ENCODE measurements around the gene ZNF638. TPM values are rescaled to one million over a fixed set of nuclear protein-coding genes. Genes with fewer than 3 reads are reported as not detected.
A peak's percentile ranks its signal among the peaks of the same experiment; 100 is the strongest.

ZNF638 gene
- total RNA-seq (100 to 1,000 TPM; 143 to 184 TPM), polyA plus RNA-seq (100 to 1,000 TPM in 1 of 2 donors, 10 to 100 TPM in 1; 23.8 to 110 TPM)
- long read RNA-seq, donor 1, partial matches to known transcripts, result 37 of 85 reads
- long read RNA-seq, donor 1, other reads (novel, unspliced or antisense), result 47 of 85 reads
- long read RNA-seq, donor 2, partial matches to known transcripts, result 15 of 43 reads
- long read RNA-seq, donor 2, other reads (novel, unspliced or antisense), result 25 of 43 reads

GRCh38 chr2:71331581-71332434, at the start of gene ZNF638:
ZNF638 (plus strand) TSS chr2:71331782; CDS start chr2:71348955, 17,173 bp downstream.
- H3K27me3 ChIP-seq (ENCODE audit: control insufficient read depth in 1 of 2, insufficient read depth in 2 of 2, low read length in 1 of 2), result no peaks in the 10 kb centered on the region

GRCh38 chr2:71281950-71282349, 49.6 kb upstream of the ZNF638 start:
- 89 to 91% methylated on average over 4 of the region's 4 CpGs for WGBS, 2 donors
- Histone ChIP-seq H3K27ac (ENCODE audit: low read depth in 1 of 2, low read length in 2 of 2) (no peak overlapping the region), H3K36me3 (ENCODE audit: control insufficient read depth in 1 of 2, insufficient read depth in 2 of 2, low read length in 1 of 2) (no peaks in the 10 kb centered on the region), H3K4me3 (ENCODE audit: low read length in 2 of 2) (no peak overlapping the region), H3K27me3 (ENCODE audit: control insufficient read depth in 1 of 2, insufficient read depth in 2 of 2, low read length in 1 of 2) (no peaks in the 10 kb centered on the region), H3K4me1 (ENCODE audit: control insufficient read depth in 1 of 2, insufficient read depth in 2 of 2, low read length in 2 of 2) (peaks cover 0 to 2% of the 10 kb centered on the region in 2 donors), H3K9me3 (ENCODE audit: control insufficient read depth, low read length) (no peaks in the 10 kb centered on the region)
- intact Hi-C loops (cut with DNase I), result no loop called here
- no peak for ATAC-seq (ENCODE audit: low FRiP score)
- DNase-seq, result no peak

More at GRCh38 chr2:71331581-71332434, at the start of gene ZNF638:
- WGBS, 2 donors, result 0% methylated on average over 65 to 82 of the region's 82 CpGs
- peak; percentile 97 to 98 for DNase-seq
- Histone ChIP-seq H3K4me3 (ENCODE audit: low read length in 2 of 2) (peak within 1 kb of the TSS; percentile 51 to 93), H3K27ac (ENCODE audit: low read depth in 1 of 2, low read length in 2 of 2) (peak within 1 kb of the TSS; percentile 10 to 54), H3K4me1 (ENCODE audit: control insufficient read depth in 1 of 2, insufficient read depth in 2 of 2, low read length in 2 of 2) (no peaks in the 10 kb centered on the region), H3K36me3 (ENCODE audit: control insufficient read depth in 1 of 2, insufficient read depth in 2 of 2, low read length in 1 of 2) (no peaks in the 10 kb centered on the region), H3K9me3 (ENCODE audit: control insufficient read depth, low read length) (no peaks in the 10 kb centered on the region)
- intact Hi-C loops (cut with DNase I), result loop anchor here in 1 of 2 donors (10.0 kb wide), 1 partner anchor 107 kb away; the partner anchor contains the start of gene PAIP2B
- ATAC-seq (ENCODE audit: low FRiP score), result peak; percentile 99

- Histone ChIP-seq H3K4me3 (ENCODE audit: low read length in 2 of 2) (no peak overlapping the region), H3K36me3 (ENCODE audit: control insufficient read depth in 1 of 2, insufficient read depth in 2 of 2, low read length in 1 of 2) (no peaks in the 10 kb centered on the region), H3K4me1 (ENCODE audit: control insufficient read depth in 1 of 2, insufficient read depth in 2 of 2, low read length in 2 of 2) (peaks cover 0 to 2% of the 10 kb centered on the region in 2 donors), H3K9me3 (ENCODE audit: control insufficient read depth, low read length) (no peaks in the 10 kb centered on the region), H3K27me3 (ENCODE audit: control insufficient read depth in 1 of 2, insufficient read depth in 2 of 2, low read length in 1 of 2) (no peaks in the 10 kb centered on the region), H3K27ac (ENCODE audit: low read depth in 1 of 2, low read length in 2 of 2) (no peak overlapping the region)
- intact Hi-C loops (cut with DNase I), result no loop called here
- no peak for DNase-seq
- no peak for ATAC-seq (ENCODE audit: low FRiP score)
Observed at GRCh38 chr2:71282493-71282892, 49.1 kb upstream of the ZNF638 start.

GRCh38 chr2:71283131-71283530, 48.5 kb upstream of the ZNF638 start:
- H3K9me3 ChIP-seq (ENCODE audit: control insufficient read depth, low read length), result no peaks in the 10 kb centered on the region
- H3K4me3 ChIP-seq (ENCODE audit: low read length in 2 of 2), result no peak overlapping the region
- H3K36me3 ChIP-seq (ENCODE audit: control insufficient read depth in 1 of 2, insufficient read depth in 2 of 2, low read length in 1 of 2), result no peaks in the 10 kb centered on the region
- intact Hi-C loops (cut with DNase I), result no loop called here
- no peaks in the 10 kb centered on the region for H3K27me3 ChIP-seq (ENCODE audit: control insufficient read depth in 1 of 2, insufficient read depth in 2 of 2, low read length in 1 of 2)
- ATAC-seq (ENCODE audit: low FRiP score) (no peak), DNase-seq (no peak)
- H3K4me1 ChIP-seq (ENCODE audit: control insufficient read depth in 1 of 2, insufficient read depth in 2 of 2, low read length in 2 of 2), result no peaks in the 10 kb centered on the region
- no peak overlapping the region for H3K27ac ChIP-seq (ENCODE audit: low read depth in 1 of 2, low read length in 2 of 2)
- WGBS, 2 donors, result 87 to 90% methylated on average over 5 of the region's 5 CpGs

- Histone ChIP-seq H3K9me3 (ENCODE audit: control insufficient read depth, low read length) (no peaks in the 10 kb centered on the region), H3K27me3 (ENCODE audit: control insufficient read depth in 1 of 2, insufficient read depth in 2 of 2, low read length in 1 of 2) (peaks cover 0 to 1% of the 10 kb centered on the region in 2 donors), H3K4me1 (ENCODE audit: control insufficient read depth in 1 of 2, insufficient read depth in 2 of 2, low read length in 2 of 2) (no peaks in the 10 kb centered on the region), H3K36me3 (ENCODE audit: control insufficient read depth in 1 of 2, insufficient read depth in 2 of 2, low read length in 1 of 2) (no peaks in the 10 kb centered on the region), H3K27ac (ENCODE audit: low read depth in 1 of 2, low read length in 2 of 2) (no peak overlapping the region), H3K4me3 (ENCODE audit: low read length in 2 of 2) (no peak overlapping the region)
- ATAC-seq (ENCODE audit: low FRiP score) (no peak), DNase-seq (no peak)
- WGBS, 2 donors, result 88 to 91% methylated on average over 2 of the region's 2 CpGs
- intact Hi-C loops (cut with DNase I), result no loop called here
Observed at GRCh38 chr2:71285706-71286105, 45.9 kb upstream of the ZNF638 start.

- ATAC-seq (ENCODE audit: low FRiP score), result no peak
- Histone ChIP-seq H3K9me3 (ENCODE audit: control insufficient read depth, low read length) (no peaks in the 10 kb centered on the region), H3K4me1 (ENCODE audit: control insufficient read depth in 1 of 2, insufficient read depth in 2 of 2, low read length in 2 of 2) (no peaks in the 10 kb centered on the region), H3K4me3 (ENCODE audit: low read length in 2 of 2) (no peak overlapping the region), H3K27ac (ENCODE audit: low read depth in 1 of 2, low read length in 2 of 2) (no peak overlapping the region), H3K27me3 (ENCODE audit: control insufficient read depth in 1 of 2, insufficient read depth in 2 of 2, low read length in 1 of 2) (peaks cover 0 to 1% of the 10 kb centered on the region in 2 donors), H3K36me3 (ENCODE audit: control insufficient read depth in 1 of 2, insufficient read depth in 2 of 2, low read length in 1 of 2) (no peaks in the 10 kb centered on the region)
- 41 to 43% methylated on average over 4 of the region's 4 CpGs for WGBS, 2 donors
- no peak for DNase-seq
- intact Hi-C loops (cut with DNase I), result no loop called here
Observed at GRCh38 chr2:71291398-71291797, 40.2 kb upstream of the ZNF638 start.

- Histone ChIP-seq H3K4me3 (ENCODE audit: low read length in 2 of 2) (no peak overlapping the region), H3K9me3 (ENCODE audit: control insufficient read depth, low read length) (no peaks in the 10 kb centered on the region), H3K27ac (ENCODE audit: low read depth in 1 of 2, low read length in 2 of 2) (no peak overlapping the region), H3K27me3 (ENCODE audit: control insufficient read depth in 1 of 2, insufficient read depth in 2 of 2, low read length in 1 of 2) (peaks cover 0 to 1% of the 10 kb centered on the region in 2 donors), H3K36me3 (ENCODE audit: control insufficient read depth in 1 of 2, insufficient read depth in 2 of 2, low read length in 1 of 2) (no peaks in the 10 kb centered on the region), H3K4me1 (ENCODE audit: control insufficient read depth in 1 of 2, insufficient read depth in 2 of 2, low read length in 2 of 2) (no peaks in the 10 kb centered on the region)
- DNase-seq (no peak), ATAC-seq (ENCODE audit: low FRiP score) (no peak)
- intact Hi-C loops (cut with DNase I), result no loop called here
- 62 to 66% methylated on average over 1 of the region's 1 CpG for WGBS, 2 donors
Observed at GRCh38 chr2:71292159-71292558, 39.4 kb upstream of the ZNF638 start.

GRCh38 chr2:71298914-71299313, 32.7 kb upstream of the ZNF638 start:
- H3K27me3 ChIP-seq (ENCODE audit: control insufficient read depth in 1 of 2, insufficient read depth in 2 of 2, low read length in 1 of 2), result no peaks in the 10 kb centered on the region
- ATAC-seq (ENCODE audit: low FRiP score), result no peak
- no peaks in the 10 kb centered on the region for H3K9me3 ChIP-seq (ENCODE audit: control insufficient read depth, low read length)

More at GRCh38 chr2:71298914-71299313, 32.7 kb upstream of the ZNF638 start:
- intact Hi-C loops (cut with DNase I), result loop anchor here (1.0 to 2.0 kb wide), 2 partner anchors 211 to 212 kb away; no protein-coding TSS in a partner anchor
- 71 to 81% methylated on average over 2 of the region's 2 CpGs for WGBS, 2 donors
- no peak for DNase-seq
- Histone ChIP-seq H3K4me3 (ENCODE audit: low read length in 2 of 2) (no peak overlapping the region), H3K27ac (ENCODE audit: low read depth in 1 of 2, low read length in 2 of 2) (no peak overlapping the region), H3K36me3 (ENCODE audit: control insufficient read depth in 1 of 2, insufficient read depth in 2 of 2, low read length in 1 of 2) (no peaks in the 10 kb centered on the region), H3K4me1 (ENCODE audit: control insufficient read depth in 1 of 2, insufficient read depth in 2 of 2, low read length in 2 of 2) (no peaks in the 10 kb centered on the region)

Data from aorta (tissue), 5 donors.